ENCODE measurements around the gene CDKN2A. TPM values are rescaled to one million over a fixed set of nuclear protein-coding genes. Genes with fewer than 3 reads are reported as not detected.

CDKN2A gene
- polyA plus RNA-seq, 1 donor from 2014 or later, result not detected

DNA sequence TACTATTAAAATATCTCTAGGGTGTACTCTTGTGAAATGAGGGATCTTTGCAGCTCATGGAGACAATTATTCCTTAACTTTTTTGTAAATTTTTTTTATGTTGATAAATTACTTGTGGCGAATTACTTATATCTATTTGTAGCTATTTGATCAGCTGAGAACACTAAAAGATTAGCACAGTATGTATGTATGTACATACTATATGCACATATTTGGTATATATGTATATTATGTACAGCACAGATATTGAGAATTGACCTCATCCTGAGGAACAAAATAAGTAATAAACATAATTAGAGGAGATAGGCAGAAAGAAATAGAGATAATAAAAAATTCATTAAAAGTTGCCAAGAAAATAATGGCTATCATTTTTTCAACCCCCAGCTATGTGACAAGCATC, 11.8 kb downstream of the CDKN2A start:
- Histone ChIP-seq H3K9ac (ENCODE audit: low read length) (no peak overlapping the region), H3K9me3 (ENCODE audit: low read length) (no peaks in the 10 kb centered on the region), H4K20me1 (ENCODE audit: insufficient read depth) (no peaks in the 10 kb centered on the region), H3K27ac (ENCODE audit: low read length) (no peak overlapping the region), H3F3A (ENCODE audit: insufficient read depth, low read length, poor library complexity, severe bottlenecking) (no peaks in the 10 kb centered on the region), H3K4me2 (ENCODE audit: low read length) (no peak overlapping the region), H2AFZ (ENCODE audit: low read depth, low read length) (no peak overlapping the region), H3K36me3 (ENCODE audit: insufficient read depth, low read length) (no peaks in the 10 kb centered on the region), H3K27me3 (ENCODE audit: insufficient read depth, low read depth, low read length) (peaks cover 96% of the 10 kb centered on the region), H3K9me2 (ENCODE audit: insufficient read depth, low read length) (no peaks in the 10 kb centered on the region), H3K79me2 (replicated peaks; ENCODE audit: insufficient read depth, low read length) (no peaks in the 10 kb centered on the region), H3K4me3 (ENCODE audit: low read length) (no peak overlapping the region)
- no peak for TF ChIP-seq RAD21 (conservative IDR thresholded peaks at IDR 0.05)
- TF ChIP-seq SMC3 (conservative IDR thresholded peaks at IDR 0.05; ENCODE audit: poor library complexity), result no peak
- no peak for TF ChIP-seq MXI1 (conservative IDR thresholded peaks at IDR 0.05; ENCODE audit: poor library complexity, severe bottlenecking)
- TF ChIP-seq TAF1 (IDR thresholded peaks at IDR 0.05; ENCODE audit: low read depth), result no peak
- no peak for TF ChIP-seq EZH2 (IDR thresholded peaks at IDR 0.05; ENCODE audit: borderline replicate concordance, insufficient read depth, low read length, poor library complexity, severe bottlenecking)
- TF ChIP-seq, protein P1, sequence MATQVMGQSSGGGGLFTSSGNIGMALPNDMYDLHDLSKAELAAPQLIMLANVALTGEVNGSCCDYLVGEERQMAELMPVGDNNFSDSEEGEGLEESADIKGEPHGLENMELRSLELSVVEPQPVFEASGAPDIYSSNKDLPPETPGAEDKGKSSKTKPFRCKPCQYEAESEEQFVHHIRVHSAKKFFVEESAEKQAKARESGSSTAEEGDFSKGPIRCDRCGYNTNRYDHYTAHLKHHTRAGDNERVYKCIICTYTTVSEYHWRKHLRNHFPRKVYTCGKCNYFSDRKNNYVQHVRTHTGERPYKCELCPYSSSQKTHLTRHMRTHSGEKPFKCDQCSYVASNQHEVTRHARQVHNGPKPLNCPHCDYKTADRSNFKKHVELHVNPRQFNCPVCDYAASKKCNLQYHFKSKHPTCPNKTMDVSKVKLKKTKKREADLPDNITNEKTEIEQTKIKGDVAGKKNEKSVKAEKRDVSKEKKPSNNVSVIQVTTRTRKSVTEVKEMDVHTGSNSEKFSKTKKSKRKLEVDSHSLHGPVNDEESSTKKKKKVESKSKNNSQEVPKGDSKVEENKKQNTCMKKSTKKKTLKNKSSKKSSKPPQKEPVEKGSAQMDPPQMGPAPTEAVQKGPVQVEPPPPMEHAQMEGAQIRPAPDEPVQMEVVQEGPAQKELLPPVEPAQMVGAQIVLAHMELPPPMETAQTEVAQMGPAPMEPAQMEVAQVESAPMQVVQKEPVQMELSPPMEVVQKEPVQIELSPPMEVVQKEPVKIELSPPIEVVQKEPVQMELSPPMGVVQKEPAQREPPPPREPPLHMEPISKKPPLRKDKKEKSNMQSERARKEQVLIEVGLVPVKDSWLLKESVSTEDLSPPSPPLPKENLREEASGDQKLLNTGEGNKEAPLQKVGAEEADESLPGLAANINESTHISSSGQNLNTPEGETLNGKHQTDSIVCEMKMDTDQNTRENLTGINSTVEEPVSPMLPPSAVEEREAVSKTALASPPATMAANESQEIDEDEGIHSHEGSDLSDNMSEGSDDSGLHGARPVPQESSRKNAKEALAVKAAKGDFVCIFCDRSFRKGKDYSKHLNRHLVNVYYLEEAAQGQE (IDR thresholded peaks at IDR 0.05; ENCODE audit: borderline replicate concordance), result no peak
- TF ChIP-seq, protein P2, sequence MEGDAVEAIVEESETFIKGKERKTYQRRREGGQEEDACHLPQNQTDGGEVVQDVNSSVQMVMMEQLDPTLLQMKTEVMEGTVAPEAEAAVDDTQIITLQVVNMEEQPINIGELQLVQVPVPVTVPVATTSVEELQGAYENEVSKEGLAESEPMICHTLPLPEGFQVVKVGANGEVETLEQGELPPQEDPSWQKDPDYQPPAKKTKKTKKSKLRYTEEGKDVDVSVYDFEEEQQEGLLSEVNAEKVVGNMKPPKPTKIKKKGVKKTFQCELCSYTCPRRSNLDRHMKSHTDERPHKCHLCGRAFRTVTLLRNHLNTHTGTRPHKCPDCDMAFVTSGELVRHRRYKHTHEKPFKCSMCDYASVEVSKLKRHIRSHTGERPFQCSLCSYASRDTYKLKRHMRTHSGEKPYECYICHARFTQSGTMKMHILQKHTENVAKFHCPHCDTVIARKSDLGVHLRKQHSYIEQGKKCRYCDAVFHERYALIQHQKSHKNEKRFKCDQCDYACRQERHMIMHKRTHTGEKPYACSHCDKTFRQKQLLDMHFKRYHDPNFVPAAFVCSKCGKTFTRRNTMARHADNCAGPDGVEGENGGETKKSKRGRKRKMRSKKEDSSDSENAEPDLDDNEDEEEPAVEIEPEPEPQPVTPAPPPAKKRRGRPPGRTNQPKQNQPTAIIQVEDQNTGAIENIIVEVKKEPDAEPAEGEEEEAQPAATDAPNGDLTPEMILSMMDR (IDR thresholded peaks at IDR 0.05; ENCODE audit: poor library complexity, severe bottlenecking), result no peak
- no peak for TF ChIP-seq POLR2AphosphoS5 (IDR thresholded peaks at IDR 0.05)

DNA sequence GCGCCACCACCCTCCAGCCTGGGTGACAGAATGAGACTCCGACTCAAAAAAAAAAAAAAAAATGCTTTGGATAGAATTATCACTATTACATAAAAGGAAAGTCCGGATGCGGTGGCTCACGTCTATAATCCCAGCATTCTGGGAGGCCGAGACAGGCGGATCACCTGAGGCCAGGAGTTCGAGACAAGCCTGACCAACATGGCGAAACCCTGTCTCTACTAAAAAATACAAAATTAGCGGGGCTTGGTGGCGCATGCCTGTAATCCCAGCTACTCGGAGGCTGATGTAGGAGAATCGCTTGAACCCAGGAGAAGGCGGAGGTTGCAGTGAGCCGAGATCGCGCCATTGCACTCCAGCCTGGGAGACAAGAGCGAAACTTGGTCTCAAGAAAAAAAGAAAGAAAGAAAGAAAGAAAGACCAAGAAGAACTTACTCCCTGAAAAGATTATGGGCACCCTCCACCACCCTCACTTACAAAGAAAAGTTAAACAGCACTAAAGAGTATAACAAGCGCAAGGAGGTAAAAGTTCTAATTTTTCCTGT, 17.8 kb downstream of the CDKN2A start:
- Histone ChIP-seq H3K27me3 (ENCODE audit: insufficient read depth, low read depth, low read length) (peaks cover 96% of the 10 kb centered on the region), H3K4me3 (ENCODE audit: low read length) (no peak overlapping the region), H3K9me2 (ENCODE audit: insufficient read depth, low read length) (no peaks in the 10 kb centered on the region), H4K20me1 (ENCODE audit: insufficient read depth) (no peaks in the 10 kb centered on the region), H3K79me2 (replicated peaks; ENCODE audit: insufficient read depth, low read length) (no peaks in the 10 kb centered on the region), H3K4me2 (ENCODE audit: low read length) (no peak overlapping the region), H3F3A (ENCODE audit: insufficient read depth, low read length, poor library complexity, severe bottlenecking) (no peaks in the 10 kb centered on the region), H3K9ac (ENCODE audit: low read length) (no peak overlapping the region), H3K27ac (ENCODE audit: low read length) (no peak overlapping the region), H2AFZ (ENCODE audit: low read depth, low read length) (no peak overlapping the region), H3K36me3 (ENCODE audit: insufficient read depth, low read length) (no peaks in the 10 kb centered on the region), H3K9me3 (ENCODE audit: low read length) (no peaks in the 10 kb centered on the region)
- TF ChIP-seq EZH2 (IDR thresholded peaks at IDR 0.05; ENCODE audit: borderline replicate concordance, insufficient read depth, low read length, poor library complexity, severe bottlenecking) (no peak), RAD21 (conservative IDR thresholded peaks at IDR 0.05) (no peak), SMC3 (conservative IDR thresholded peaks at IDR 0.05; ENCODE audit: poor library complexity) (no peak), EP300 (conservative IDR thresholded peaks at IDR 0.05; ENCODE audit: poor library complexity, severe bottlenecking) (no peak), POLR2AphosphoS5 (IDR thresholded peaks at IDR 0.05) (no peak), MXI1 (conservative IDR thresholded peaks at IDR 0.05; ENCODE audit: poor library complexity, severe bottlenecking) (no peak), TAF1 (IDR thresholded peaks at IDR 0.05; ENCODE audit: low read depth) (no peak)
- TF ChIP-seq, protein P2 (IDR thresholded peaks at IDR 0.05; ENCODE audit: poor library complexity, severe bottlenecking), result no peak
- TF ChIP-seq, protein P1 (IDR thresholded peaks at IDR 0.05; ENCODE audit: borderline replicate concordance), result no peak

Measured in neural cell (in vitro differentiated cells).